H1 (cell line): ENCODE measurements around the gene FNDC3A. TPM values are rescaled to one million over a fixed set of nuclear protein-coding genes. Genes with fewer than 3 reads are reported as not detected.

Source experiments
- ATF2 ChIP-seq: IDR thresholded peaks from 2 replicates; pipeline ENCODE4 v1.6.1; 2012; ENCODE audit warnings: low read length, inconsistent platforms
- HDAC2 ChIP-seq, 2 experiments: fragments of 300-600 bp in 1 of 2; sonication (generic) in 1 of 2; IDR thresholded peaks; 2 replicates each; pipeline ENCODE4 v1.6.1; 2011 to 2012; ENCODE audit warnings: low read depth in 2 of 2, low read length in 2 of 2, mild to moderate bottlenecking in 2 of 2, moderate library complexity in 2 of 2, borderline replicate concordance in 1 of 2, inconsistent platforms in 1 of 2
- TBP ChIP-seq: IDR thresholded peaks from 2 replicates; pipeline ENCODE4 v1.6.1; 2011; ENCODE audit warnings: low read depth, low read length, improper control_type of control experiment
- polyA plus RNA-seq, 7 experiments: library from polyadenylated mRNA; depleted of rRNA in 3 of 7; stranded (reverse) in 5 of 7; unstranded in 2 of 7; fragments of >200 nt in 5 of 7; fragments of 200-250 nt in 2 of 7; gene quantifications; 1 replicate in 5 of 7; 2 replicates in 1 of 7; 4 replicates in 1 of 7; pipeline versions ENCODE4 v1.2.1 to v1.2.3, GENCODE V29; 2011 to 2013; ENCODE audit warnings: missing spikeins in 2 of 7, mixed read lengths in 2 of 7
- total RNA-seq: library from RNA; stranded (reverse); fragmentation: NEBNext Ultra II Directional; extraction: Animal tissue kit (Norgen Biotek cat#: 25700); gene quantifications from 2 replicates; pipeline ENCODE4 v1.2.1, GENCODE V29; 2021

Gene FNDC3A
- total and polyA plus RNA-seq, 2 of the 8 experiments (the other 6 are each of a cell fraction or from before 2014, with no cell fraction given), result 14.6 to 26.0 TPM

- TF ChIP-seq TBP, result no peak
- no peak for TF ChIP-seq HDAC2 (IDR thresholded peaks at IDR 0.05; ENCODE audit: borderline replicate concordance in 1 of 2, low read depth in 2 of 2, low read length in 2 of 2)
- no peak for TF ChIP-seq ATF2
Observed at GRCh38 chr13:49082653-49083536, 107.2 kb downstream of the FNDC3A start (continued).
